ENCODE results near the gene CPA5. TPM values are rescaled to one million over a fixed set of nuclear protein-coding genes. Genes with fewer than 3 reads are reported as not detected.

Gene CPA5
- not detected in 2 replicates for total RNA-seq

- intact Hi-C loops (cut with micrococcal nuclease), result no loop called here
- H3K4me1 Mint-ChIP-seq, result no peaks in the 10 kb centered on the region
- CTCF ChIA-PET, result no interaction called here
- H3K4me3 Mint-ChIP-seq, result no peak within 1 kb of the TSS
- H3K9me3 Mint-ChIP-seq, result no peaks in the 10 kb centered on the region
- POLR2A ChIA-PET, result no interaction called here
- TF ChIP-seq, protein P1, sequence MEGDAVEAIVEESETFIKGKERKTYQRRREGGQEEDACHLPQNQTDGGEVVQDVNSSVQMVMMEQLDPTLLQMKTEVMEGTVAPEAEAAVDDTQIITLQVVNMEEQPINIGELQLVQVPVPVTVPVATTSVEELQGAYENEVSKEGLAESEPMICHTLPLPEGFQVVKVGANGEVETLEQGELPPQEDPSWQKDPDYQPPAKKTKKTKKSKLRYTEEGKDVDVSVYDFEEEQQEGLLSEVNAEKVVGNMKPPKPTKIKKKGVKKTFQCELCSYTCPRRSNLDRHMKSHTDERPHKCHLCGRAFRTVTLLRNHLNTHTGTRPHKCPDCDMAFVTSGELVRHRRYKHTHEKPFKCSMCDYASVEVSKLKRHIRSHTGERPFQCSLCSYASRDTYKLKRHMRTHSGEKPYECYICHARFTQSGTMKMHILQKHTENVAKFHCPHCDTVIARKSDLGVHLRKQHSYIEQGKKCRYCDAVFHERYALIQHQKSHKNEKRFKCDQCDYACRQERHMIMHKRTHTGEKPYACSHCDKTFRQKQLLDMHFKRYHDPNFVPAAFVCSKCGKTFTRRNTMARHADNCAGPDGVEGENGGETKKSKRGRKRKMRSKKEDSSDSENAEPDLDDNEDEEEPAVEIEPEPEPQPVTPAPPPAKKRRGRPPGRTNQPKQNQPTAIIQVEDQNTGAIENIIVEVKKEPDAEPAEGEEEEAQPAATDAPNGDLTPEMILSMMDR (IDR thresholded peaks at IDR 0.05), result no peak
- no peak for DNase-seq
- H3K36me3 Mint-ChIP-seq (ENCODE audit: low read depth), result no peaks in the 10 kb centered on the region
- no peak for ATAC-seq (ENCODE audit: low read depth)
- H3K27ac Mint-ChIP-seq, result no peak within 1 kb of the TSS
- no peaks in the 10 kb centered on the region for H3K27me3 Mint-ChIP-seq
Observed at GRCh38 chr7:130344271-130344866, at the start of gene CPA5. Gene CPA5 (plus strand): TSS chr7:130344816. CDS start chr7:130346486, 1,670 bp downstream.

GRCh38 chr7:130296221-130296951 is 48.2 kb upstream of the CPA5 start:
- Mint-ChIP-seq H3K4me3 (no peak overlapping the region), H3K9me3 (no peaks in the 10 kb centered on the region), H3K36me3 (ENCODE audit: low read depth) (no peaks in the 10 kb centered on the region), H3K27me3 (peaks cover 2% of the 10 kb centered on the region), H3K27ac (no peak overlapping the region), H3K4me1 (peaks cover 10% of the 10 kb centered on the region)
- ATAC-seq (ENCODE audit: low read depth) (no peak), DNase-seq (no peak)
- POLR2A ChIA-PET, result no interaction called here
- TF ChIP-seq, protein P1 (IDR thresholded peaks at IDR 0.05), result no peak
- intact Hi-C loops (cut with micrococcal nuclease), result no loop called here
- CTCF ChIA-PET, result no interaction called here

GRCh38 chr7:130297628-130298543 is 46.7 kb upstream of the CPA5 start:
- no peak overlapping the region for H3K27ac Mint-ChIP-seq
- TF ChIP-seq, protein P1 (IDR thresholded peaks at IDR 0.05), result no peak
- intact Hi-C loops (cut with micrococcal nuclease), result no loop called here
- H3K9me3 Mint-ChIP-seq, result no peaks in the 10 kb centered on the region
- DNase-seq (no peak), ATAC-seq (ENCODE audit: low read depth) (no peak)
- H3K4me1 Mint-ChIP-seq, result peaks cover 10% of the 10 kb centered on the region
- no peaks in the 10 kb centered on the region for H3K36me3 Mint-ChIP-seq (ENCODE audit: low read depth)
- ChIA-PET POLR2A (no interaction called here), CTCF (no interaction called here)
- peaks cover 3% of the 10 kb centered on the region for H3K27me3 Mint-ChIP-seq
- no peak overlapping the region for H3K4me3 Mint-ChIP-seq

GRCh38 chr7:130298544-130299326 is 45.9 kb upstream of the CPA5 start:
- H3K4me3 Mint-ChIP-seq, result no peak overlapping the region
- H3K27ac Mint-ChIP-seq, result no peak overlapping the region
- DNase-seq (no peak), ATAC-seq (ENCODE audit: low read depth) (no peak)
- POLR2A ChIA-PET, result no interaction called here
- CTCF ChIA-PET, result no interaction called here
- no peaks in the 10 kb centered on the region for H3K36me3 Mint-ChIP-seq (ENCODE audit: low read depth)
- peaks cover 3% of the 10 kb centered on the region for H3K4me1 Mint-ChIP-seq
- intact Hi-C loops (cut with micrococcal nuclease), result no loop called here
- H3K27me3 Mint-ChIP-seq, result peaks cover 3% of the 10 kb centered on the region
- TF ChIP-seq, protein P1 (IDR thresholded peaks at IDR 0.05), result no peak
- no peaks in the 10 kb centered on the region for H3K9me3 Mint-ChIP-seq

Measured in activated B cell treated with CpG ODN at 0.5 μM for 24 hours (primary cell).